Adrenal gland (tissue), 5 donors: ENCODE data around the gene DLG5.

Source experiments
- CTCF ChIP-seq, 6 experiments: fragments of 450-650 bp in 4 of 6; fragments of 200-600 bp in 2 of 6; sonication (generic) in 1 of 6; IDR thresholded peaks; 1 replicate in 5 of 6; 2 replicates in 1 of 6; pipeline versions ENCODE4 v1.5.1 to v1.8.0; 2016 to 2021; ENCODE audit warnings: antibody characterized with exemption in 6 of 6, mild to moderate bottlenecking in 2 of 6, moderate library complexity in 1 of 6
- POLR2A ChIP-seq, 2 donors: fragments of 450-650 bp; IDR thresholded peaks; one replicate each; pipeline ENCODE4 v1.6.1; 2017; ENCODE audit warnings: antibody characterized with exemption in 2 of 2, mild to moderate bottlenecking in 2 of 2, moderate library complexity in 1 of 2
- donor health status: DM: no; HTN: no; CAD: no.

- TF ChIP-seq CTCF (IDR thresholded peaks at IDR 0.05) (no peak), POLR2A (IDR thresholded peaks at IDR 0.05) (no peak)
Observed at GRCh38 chr10:77796311-77796915, 130.1 kb downstream of the DLG5 start.
